GM19468 (cell line): ENCODE data around the gene MARVELD2.
"Not testable (repeated sequence)": the region's sequence is repeated elsewhere in the genome, so short reads cannot be mapped to it uniquely, and the experiment has no call there.

ENCODE experiments used
- ATAC-seq: cut with Tn5 transposase; IDR thresholded peaks from one replicate; pipeline ENCODE4 v1.9.1; 2021; ENCODE audit warnings: mild to moderate bottlenecking, moderate library complexity, moderate number of reproducible peaks; ENCODE audit not compliant: unreplicated experiment; ENCODE audit errors: extremely low read depth

The MARVELD2 gene

GRCh38 chr5:69444127-69444754 is 29.3 kb downstream of the MARVELD2 start:
- no peak for ATAC-seq

DNA sequence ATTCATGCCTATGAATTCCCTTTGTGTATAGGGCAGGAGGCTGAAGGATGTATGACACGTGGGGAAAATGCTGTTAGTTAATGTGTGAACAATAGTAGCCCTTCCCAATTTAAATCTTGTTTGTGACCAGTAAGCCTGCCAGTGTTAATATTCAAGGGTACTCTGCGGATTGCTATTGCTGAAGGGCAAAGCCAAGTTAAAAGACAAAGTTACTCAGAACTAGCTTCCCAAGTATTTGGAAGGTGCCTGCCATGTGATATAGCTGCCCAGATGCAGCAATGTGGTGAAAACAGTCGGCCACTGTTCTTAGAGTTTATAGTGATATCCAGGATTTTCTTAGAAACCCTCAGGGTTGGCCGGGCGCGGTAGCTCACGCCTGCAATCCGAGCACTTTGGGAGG is 34.6 kb downstream of the MARVELD2 start:
- no peak for ATAC-seq

DNA sequence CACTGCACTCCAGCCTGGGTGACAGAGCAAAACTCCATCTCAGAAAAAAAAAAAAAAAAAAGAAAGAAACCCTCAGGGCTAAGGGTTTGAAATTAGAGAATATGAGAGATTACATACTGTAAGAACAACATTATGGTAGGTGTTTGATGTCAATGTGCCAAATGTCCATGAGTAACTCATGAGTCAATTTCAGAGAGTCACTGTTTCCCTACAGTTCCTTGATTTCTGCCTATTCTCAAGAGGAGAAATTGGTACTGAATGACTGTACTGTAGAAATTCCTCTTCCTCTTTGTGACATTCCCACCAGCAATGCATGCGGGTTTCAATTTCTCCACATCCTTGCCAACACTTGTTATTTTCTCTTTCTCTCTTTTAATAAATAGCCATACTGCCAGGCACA is 35.2 kb downstream of the MARVELD2 start:
- no peak for ATAC-seq

- not testable (repeated sequence) for ATAC-seq
Measured at GRCh38 chr5:69450527-69450926, 35.6 kb downstream of the MARVELD2 start.

DNA sequence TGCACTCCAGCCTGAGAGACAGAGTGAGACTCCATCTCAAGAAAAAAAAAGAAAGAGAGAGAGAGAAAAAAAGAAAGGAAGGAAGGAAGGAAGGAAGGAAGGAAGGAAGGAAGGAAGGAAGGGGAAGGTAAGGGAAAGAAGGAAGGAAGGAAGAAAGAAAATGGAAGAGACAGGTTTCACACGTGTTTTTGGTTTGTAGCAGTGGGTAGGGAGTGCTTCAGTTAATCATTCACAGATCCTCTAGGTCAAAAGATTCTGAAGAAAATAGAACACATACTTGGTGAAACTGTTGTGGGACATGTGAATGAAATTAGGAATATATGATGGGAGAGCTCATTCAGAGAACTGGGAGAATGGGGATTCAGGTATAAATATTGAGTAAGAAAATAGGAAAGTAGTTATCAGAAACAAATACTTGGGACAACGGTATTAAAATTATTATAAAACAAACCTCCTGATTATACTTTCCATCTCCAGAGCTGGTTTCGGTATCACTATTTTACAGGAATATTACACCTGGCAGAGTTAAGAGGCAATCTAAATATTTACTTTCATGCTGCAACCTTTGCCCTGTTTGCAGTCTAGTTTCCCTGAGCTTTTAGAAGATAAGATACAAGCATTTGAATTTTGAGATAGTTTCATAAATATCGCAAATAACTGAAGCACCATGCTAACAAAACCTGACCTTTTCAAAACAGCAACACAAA is 37.2 kb downstream of the MARVELD2 start:
- no peak for ATAC-seq

- not testable (repeated sequence) for ATAC-seq
Measured at GRCh38 chr5:69453487-69453886, 38.6 kb downstream of the MARVELD2 start.

DNA sequence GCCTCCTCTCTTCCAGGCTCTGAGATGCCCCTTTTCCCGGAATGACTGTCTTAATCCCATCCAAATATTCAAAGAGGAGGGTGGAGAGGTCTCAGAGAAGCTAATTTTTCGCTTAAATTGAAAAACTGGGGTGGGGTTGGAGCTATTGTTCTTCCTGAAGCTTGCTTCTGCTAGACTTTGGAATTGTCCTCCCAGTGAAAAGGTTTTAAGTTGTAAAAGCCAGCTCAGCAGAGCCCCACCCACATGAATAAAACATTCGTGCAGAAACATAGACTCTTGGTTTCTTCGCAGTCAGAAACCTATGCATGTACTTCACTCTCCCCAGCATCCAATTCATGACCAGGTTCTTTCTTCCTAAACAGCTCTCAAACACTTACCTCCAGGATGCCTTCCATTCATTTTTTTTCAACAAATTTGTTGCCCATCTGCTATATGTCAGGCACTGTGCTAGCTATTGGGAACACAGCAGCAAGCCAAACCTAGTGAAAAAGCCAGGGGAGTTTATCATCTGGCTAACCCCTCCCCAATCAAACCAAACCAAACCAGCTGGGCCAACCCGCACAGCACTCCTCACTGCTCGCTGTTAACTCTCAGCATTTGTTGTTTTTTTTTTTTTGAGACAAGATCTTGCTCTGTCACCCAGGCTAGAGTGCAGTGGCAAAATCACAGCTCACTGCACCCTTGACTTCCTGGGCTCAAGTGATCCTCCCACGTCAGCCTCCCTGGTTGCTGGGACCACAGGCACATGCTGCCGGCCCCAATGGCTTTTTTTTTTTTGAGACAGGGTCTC is 39.7 kb downstream of the MARVELD2 start:
- no peak for ATAC-seq

DNA sequence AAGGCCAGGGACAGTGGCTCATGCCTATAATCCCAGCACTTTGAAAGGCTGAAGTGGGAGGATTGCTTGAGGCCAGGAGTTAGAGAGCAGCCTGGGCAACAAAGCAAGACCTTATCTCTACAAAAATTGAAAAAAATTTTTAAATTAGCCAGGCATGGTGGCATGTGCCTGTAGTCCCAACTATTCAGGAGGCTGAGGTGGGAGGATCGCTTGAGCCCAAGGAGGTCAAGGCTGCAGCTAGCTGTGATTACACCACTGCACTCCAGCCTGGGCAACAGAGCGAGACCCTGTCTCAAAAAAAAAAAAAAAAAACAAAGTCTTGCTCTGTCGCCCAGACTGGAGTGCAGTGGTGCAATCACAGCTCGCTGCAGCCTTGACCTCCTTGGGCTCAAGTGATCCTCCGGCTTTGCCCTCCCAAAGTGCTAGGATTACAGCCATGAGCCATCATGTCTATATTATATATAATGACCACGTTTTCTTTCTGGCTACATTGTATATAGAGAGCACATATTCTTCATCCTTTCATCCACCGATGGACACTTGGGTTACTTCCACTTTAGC is 40.6 kb downstream of the MARVELD2 start:
- ATAC-seq, result not testable (repeated sequence)

DNA sequence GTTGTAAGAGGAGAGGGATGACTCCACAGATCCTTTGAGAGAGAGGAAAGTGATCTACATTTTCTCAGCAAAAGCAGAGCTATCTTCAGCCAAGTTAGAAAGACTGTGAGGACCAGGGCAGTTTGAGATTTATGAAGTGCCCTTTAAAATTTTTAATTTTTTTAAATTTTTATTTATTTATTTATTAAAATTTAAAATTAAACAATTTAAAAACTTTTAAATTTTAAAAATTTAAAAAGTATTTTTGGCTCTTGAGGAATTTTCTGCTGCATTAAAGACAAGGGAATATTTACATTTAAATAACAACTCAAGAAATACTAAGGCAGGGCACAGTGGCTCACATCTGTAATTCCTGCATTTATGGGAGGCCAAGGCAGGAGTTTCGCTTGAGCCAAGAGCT is 47.3 kb downstream of the MARVELD2 start:
- ATAC-seq, result no peak

DNA sequence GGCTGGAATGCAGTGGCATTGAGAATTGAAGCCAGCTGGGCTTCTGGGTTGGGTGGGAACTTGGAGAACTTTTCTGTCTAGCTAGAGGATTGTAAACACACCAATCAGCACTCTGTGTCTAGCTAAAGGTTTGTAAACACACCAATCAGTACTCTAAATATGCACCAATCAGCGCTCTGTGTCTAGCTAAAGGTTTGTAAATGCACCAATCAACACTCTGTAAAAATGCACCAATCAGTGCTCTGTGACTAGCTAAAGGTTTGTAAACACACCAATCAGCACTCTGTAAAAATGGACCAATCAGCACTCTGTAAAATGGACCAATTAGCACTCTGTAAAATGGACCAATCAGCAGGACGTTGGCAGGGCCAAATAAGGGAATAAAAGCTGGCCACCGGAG is 51.5 kb downstream of the MARVELD2 start:
- not testable (repeated sequence) for ATAC-seq

- ATAC-seq, result peak; percentile 73
Measured at GRCh38 chr5:69467442-69468225, 52.7 kb downstream of the MARVELD2 start.

GRCh38 chr5:69468631-69469030 is 53.7 kb downstream of the MARVELD2 start:
- no peak for ATAC-seq

- ATAC-seq, result not testable (repeated sequence)
Measured at GRCh38 chr5:69471516-69471915, 56.6 kb downstream of the MARVELD2 start.

GRCh38 chr5:69472535-69473143 is 57.7 kb downstream of the MARVELD2 start:
- ATAC-seq, result not testable (repeated sequence)

- ATAC-seq, result no peak
Measured at GRCh38 chr5:69477170-69477569, 62.3 kb downstream of the MARVELD2 start.

DNA sequence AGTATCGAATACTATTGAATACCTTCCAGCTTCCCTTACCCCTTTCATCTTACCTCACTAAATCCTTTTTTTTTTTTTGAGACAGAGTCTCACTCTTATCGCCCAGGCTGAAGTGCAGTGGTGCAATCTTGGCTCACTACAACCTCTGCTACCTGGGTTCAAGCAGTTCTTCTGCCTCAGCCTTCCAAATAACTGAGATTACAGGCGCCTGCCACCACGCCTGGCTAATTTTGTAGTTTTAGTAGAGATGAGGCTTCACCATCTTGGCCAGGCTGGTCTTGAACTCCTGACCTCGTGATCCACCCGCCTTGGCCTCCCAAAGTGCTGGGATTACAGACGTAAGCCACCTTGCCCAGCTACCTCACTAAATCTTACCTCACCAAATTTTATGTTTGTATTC is 63.4 kb downstream of the MARVELD2 start:
- not testable (repeated sequence) for ATAC-seq

DNA sequence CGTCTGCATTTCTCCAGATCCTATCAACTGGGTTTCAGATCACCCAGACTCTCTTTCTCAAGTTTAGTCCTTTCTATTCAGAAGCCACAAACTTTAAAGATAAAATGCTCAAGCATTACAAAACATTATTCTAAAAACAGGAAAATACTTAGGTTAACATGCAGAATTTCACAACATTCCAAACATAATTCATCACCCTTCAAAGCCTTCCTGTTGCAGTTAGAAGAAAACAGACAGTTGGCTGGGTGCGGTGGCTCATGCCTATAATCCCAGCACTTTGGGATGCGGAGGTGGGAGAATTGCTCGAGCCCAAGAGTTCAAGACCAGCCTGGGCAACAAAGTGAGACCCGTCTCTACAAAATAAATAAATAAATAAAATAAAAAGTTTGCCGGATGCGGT is 70.0 kb downstream of the MARVELD2 start:
- ATAC-seq, result no peak

GRCh38 chr5:69485471-69485870 is 70.6 kb downstream of the MARVELD2 start:
- no peak for ATAC-seq

DNA sequence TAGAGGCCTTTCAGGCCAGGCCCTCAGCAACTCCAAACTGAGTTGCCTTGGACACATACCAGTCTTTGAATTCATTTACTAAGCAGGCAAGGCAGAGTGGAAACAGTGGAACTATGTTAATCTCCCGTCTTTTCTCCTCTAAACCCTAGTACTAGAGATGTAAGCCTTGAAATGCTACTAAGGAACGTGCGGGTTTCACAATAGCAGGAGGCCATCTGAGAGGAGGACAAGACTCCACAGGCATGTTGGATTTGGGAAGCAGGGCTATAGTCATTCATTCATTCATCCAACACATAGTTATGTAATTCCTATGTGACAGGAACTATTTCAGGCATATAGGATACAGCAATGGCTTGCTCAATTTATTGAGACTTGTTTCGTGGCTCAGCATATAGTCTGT is 74.3 kb downstream of the MARVELD2 start:
- ATAC-seq, result no peak

- no peak for ATAC-seq
Measured at GRCh38 chr5:69491027-69491426, 76.1 kb downstream of the MARVELD2 start.
